ENCODE data around the gene CEBPE. TPM values are rescaled to one million over a fixed set of nuclear protein-coding genes. Genes with fewer than 3 reads are reported as not detected.
A peak's percentile ranks its signal among the peaks of the same experiment; 100 is the strongest.

The CEBPE gene
- total RNA-seq, 1 donor from 2014 or later, result not detected

GRCh38 chr14:23146351-23146910 lies 27.4 kb upstream of the CEBPE start:
- no peak for DNase-seq
- no peak for ATAC-seq
- intact Hi-C loops (cut with micrococcal nuclease), result no loop called here

DNA sequence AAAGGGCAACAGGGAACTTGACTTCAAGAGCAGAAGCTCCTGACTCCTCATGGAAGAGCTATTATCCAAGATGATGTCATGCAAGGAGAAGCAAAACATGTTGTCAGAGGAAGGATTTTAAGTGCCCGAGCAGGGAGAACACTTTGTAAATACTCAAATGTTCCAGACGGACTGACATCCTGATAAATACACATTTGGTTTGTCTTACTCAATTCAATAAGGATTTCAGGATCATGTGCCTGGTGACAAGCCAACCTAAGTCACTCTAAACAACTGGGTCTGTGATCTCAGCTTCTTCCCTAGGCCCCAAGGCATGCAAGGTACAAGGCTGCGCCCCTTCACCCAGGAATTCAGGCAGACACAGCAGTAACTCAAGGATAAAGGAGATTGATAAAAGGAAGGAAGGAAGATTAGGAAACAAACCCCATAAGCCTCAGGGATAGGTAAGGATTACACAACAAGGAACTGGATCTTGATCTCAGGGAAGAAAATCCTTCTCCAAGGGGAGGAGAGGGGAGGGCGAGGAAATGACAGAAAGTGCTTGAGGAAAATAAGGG lies 26.8 kb upstream of the CEBPE start:
- DNase-seq (no peak), ATAC-seq (peak; percentile 17)
- intact Hi-C loops (cut with micrococcal nuclease), result no loop called here

DNA sequence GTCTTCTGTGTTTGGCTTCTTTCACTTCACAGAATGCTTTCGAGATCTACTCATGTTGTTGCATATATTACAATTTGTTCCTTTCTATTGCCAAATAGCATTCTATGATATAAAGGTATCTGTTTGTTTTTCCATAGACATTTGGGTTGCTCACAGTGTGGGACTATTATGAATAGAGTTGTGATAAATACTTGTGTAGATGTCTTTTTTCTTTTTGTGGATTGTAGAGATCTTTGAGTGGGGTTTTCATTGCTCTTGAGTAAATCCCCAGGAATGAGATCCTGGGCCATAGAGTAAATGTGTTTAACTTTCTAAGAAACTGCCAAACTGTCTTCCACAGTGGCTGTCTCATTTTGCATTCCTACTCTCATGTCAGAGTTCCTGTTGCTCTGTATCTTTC lies 24.9 kb upstream of the CEBPE start:
- intact Hi-C loops (cut with micrococcal nuclease), result no loop called here
- ATAC-seq, result no peak
- DNase-seq, result no peak

DNA sequence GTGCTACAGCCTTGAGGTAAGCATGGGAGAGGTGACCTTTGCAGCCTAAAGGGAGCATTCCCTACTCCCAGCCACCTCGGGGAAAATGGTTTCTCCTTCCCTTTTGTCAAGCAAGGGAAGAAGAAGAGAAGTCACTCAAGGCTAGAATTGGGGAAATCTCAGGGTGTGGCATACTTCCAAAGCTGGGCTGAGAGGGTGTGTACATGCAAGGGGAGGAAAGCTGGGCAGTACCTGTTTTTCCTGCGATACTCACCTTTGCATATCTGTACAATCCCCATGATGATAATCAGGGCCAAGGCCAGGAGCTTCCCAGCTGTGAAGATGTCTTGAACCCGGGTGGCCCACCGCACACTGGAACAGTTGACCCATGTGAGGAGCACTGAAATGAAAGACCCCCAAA lies 23.8 kb upstream of the CEBPE start:
- DNase-seq (no peak), ATAC-seq (no peak)
- intact Hi-C loops (cut with micrococcal nuclease), result no loop called here

DNA sequence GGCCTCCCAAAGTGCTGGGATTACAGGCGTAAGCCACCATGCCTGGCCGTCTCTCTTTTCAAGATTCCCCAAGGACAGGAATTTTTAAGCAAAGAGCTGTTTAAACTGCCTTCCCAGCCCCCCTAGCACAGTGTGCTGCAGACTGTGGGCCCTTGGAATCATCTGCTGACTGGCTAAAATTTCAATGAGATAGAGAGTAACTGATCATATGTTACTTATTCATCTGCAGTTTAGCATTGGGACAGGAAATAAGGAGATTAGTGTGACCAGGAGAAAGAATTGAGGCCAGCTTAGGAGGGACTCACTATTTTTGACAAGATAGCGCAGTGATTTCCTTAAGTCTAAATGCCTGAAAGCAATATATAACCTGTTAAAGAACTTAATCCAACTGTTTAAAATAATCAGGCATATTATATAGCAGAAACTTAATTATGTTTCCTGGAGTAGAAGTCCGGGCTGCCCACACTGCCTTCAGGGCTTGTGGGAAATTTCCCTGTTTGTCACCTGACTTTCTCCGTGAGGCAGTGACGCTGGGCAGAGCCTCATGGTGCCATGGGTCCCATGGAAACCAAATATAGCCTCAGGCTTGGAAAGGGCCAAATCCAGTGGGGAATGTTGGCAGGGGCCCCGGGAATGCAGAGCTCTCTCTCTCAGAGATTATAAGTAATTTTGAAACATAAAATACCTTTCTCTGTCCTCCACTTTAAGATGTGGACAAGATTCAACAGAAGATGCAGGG lies 22.8 kb upstream of the CEBPE start:
- intact Hi-C loops (cut with micrococcal nuclease), result no loop called here
- peak; percentile 89 for ATAC-seq
- peak; percentile 88 for DNase-seq

GRCh38 chr14:23140371-23140770 lies 21.3 kb upstream of the CEBPE start:
- DNase-seq (no peak), ATAC-seq (no peak)
- intact Hi-C loops (cut with micrococcal nuclease), result no loop called here

DNA sequence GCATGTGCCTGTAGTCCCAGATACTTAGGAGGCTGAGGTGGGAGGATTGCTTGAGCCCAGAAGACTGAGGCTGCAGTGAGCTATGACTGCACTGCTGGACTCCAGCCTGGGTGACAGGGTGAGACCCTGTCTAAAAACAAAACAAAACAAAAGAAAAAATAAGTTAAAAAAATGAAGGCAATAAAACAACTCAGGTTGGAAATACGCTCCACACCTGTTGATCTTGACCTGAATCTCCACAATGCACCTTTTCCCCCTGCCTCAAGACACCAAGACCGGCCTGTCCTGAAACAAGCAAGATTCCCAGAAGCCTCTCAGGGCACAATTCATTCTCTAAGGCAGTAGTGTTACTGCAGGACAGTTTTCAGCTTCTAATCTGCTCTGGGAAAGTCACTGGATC lies 20.8 kb upstream of the CEBPE start:
- no peak for ATAC-seq
- no peak for DNase-seq
- intact Hi-C loops (cut with micrococcal nuclease), result no loop called here

GRCh38 chr14:23137813-23138535 lies 18.9 kb upstream of the CEBPE start:
- intact Hi-C loops (cut with micrococcal nuclease), result no loop called here
- DNase-seq (no peak), ATAC-seq (no peak)

DNA sequence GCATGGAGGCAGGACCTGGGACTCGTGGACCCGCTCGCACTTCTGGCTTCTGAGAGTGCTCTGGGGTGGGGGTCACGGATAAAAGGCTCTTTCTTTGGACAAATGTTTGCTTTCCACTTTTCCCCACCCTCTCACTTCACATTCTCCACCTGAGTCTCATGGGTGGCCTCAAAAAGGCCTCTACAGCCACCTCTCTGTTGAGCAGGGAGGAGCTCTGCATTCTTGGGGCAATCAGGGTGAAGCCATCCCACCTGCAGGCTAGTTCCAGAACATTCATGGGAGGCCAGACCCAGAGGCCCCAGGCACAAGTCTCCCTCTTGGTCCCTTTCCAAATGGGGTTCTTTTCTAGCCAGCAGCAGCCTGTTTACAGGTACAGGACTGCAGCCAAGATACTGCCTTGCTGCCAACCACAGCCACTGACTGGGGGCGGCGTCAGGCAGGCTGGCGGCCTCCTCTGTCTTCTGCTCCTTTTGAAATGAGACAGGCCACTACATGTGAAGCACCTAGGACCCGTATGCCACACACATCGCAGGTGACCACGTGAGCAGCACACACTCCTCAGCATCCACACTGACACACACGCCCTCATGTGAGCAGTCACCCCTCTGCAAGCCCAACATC lies 18.2 kb upstream of the CEBPE start:
- no peak for DNase-seq
- intact Hi-C loops (cut with micrococcal nuclease), result no loop called here
- peak; percentile 60 for ATAC-seq

DNA sequence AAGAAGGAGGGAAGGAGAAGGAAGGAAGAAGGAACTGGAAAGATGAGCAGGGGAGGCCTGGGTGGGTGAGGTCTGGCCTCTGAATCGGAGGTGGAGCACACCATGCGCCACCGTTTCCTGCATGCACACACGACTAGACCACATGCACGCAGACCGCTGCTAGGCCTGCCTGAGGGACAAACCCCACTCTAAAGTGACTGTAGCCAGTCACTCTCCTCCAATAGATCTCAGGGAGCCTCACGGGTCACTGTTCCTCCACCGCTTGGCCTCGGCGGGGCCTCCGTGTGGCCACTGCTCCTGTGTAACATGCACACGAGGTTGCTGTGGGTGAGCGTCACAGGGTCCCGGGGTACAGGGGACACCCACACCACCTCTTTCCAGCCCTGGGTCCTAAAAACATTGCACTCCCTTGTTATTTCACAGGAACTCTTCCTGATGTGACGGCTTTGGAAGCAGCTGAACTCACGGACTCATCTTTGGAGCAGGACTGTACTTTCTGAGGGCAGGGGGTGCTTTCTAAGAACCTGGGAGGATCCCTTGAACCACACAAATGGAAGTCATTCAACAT lies 17.6 kb upstream of the CEBPE start:
- intact Hi-C loops (cut with micrococcal nuclease), result no loop called here
- no peak for DNase-seq

GRCh38 chr14:23132970-23133369 lies 13.9 kb upstream of the CEBPE start:
- ATAC-seq (no peak), DNase-seq (no peak)
- intact Hi-C loops (cut with micrococcal nuclease), result no loop called here

More for the DNA sequence above, 17.6 kb upstream of the CEBPE start:
- ATAC-seq, result no peak

DNA sequence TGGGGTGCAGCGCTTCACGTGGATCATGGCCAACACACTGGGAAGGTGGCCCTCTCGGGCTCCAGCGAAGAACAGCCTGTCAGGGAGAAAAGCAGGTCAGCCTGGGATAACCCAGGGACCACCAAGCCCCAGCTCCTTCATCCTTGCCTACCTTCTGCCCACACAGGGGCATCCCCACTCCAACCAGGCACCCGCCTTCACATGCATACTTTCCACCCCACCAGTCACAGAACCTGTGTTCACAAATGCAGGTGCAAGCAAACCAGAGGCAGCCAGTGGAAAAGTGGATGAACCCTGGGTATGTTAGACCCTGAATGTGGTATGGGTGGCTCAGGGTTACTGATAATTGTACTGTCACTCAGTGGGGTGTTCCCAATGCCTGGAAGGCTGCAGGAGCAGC lies 12.4 kb upstream of the CEBPE start:
- no peak for ATAC-seq
- intact Hi-C loops (cut with micrococcal nuclease), result no loop called here
- DNase-seq, result no peak

GRCh38 chr14:23130871-23131270 lies 11.8 kb upstream of the CEBPE start:
- DNase-seq (peak; percentile 55), ATAC-seq (peak; percentile 33)
- intact Hi-C loops (cut with micrococcal nuclease), result no loop called here

- DNase-seq (no peak), ATAC-seq (no peak)
- intact Hi-C loops (cut with micrococcal nuclease), result no loop called here
Observed at GRCh38 chr14:23129759-23130316, 10.8 kb upstream of the CEBPE start.

DNA sequence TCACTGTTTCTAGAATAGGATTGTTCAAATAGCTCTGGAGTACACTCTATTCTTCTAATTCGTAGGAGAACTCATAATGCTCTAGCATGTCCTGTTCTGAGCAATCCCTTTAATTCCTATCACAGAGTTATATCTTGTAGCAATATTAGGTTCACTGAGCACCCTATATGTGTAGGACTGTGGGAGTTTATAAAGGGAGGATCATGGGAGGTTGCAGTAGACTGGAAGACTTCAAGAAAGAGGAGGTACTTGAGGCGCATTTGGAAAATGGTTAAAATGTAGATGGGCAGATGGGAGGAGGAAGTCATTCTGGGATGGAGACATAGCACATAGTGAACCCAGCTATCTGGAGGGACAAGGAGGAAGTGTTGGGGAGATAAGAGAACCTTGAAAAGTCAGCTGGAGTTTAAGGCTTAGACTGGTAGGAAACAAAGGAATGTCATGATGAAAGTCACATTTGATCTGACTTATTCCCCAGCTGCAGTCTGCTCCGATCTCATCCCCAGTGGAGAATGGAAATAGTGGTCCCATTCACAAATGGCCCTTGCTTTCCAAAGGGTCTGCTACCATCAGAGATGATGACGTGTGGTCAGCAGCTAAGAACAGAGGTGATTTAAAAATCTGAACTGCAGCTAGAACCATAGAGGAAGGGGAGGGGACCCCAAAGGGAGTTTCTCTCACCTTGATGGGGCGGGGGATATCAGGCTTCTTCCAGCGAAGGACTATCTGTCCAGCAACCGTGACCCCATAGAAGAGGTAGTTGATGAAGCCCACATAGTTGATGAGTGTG lies 10.1 kb upstream of the CEBPE start:
- DNase-seq (no peak), ATAC-seq (no peak)
- intact Hi-C loops (cut with micrococcal nuclease), result no loop called here

DNA sequence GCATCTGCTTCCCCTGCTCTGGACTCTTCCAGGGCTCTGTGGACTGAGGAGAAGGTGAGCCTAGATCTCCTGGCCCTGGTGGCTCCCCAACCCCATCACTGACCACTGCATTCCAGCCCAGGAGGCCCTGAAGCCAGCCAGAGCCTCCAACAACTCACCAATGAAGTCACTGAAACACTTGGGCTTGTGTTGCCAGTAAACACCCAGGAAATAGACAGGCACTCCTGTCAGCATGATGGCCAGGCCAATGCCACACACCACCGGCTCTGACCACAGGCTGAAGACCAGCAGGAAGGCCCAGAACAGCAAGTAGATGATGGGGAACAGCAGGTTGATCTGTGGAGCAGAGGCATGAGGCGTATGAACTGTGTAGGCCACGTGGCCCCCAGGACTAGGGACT lies 8.8 kb upstream of the CEBPE start:
- intact Hi-C loops (cut with micrococcal nuclease), result no loop called here
- no peak for DNase-seq
- no peak for ATAC-seq

DNA sequence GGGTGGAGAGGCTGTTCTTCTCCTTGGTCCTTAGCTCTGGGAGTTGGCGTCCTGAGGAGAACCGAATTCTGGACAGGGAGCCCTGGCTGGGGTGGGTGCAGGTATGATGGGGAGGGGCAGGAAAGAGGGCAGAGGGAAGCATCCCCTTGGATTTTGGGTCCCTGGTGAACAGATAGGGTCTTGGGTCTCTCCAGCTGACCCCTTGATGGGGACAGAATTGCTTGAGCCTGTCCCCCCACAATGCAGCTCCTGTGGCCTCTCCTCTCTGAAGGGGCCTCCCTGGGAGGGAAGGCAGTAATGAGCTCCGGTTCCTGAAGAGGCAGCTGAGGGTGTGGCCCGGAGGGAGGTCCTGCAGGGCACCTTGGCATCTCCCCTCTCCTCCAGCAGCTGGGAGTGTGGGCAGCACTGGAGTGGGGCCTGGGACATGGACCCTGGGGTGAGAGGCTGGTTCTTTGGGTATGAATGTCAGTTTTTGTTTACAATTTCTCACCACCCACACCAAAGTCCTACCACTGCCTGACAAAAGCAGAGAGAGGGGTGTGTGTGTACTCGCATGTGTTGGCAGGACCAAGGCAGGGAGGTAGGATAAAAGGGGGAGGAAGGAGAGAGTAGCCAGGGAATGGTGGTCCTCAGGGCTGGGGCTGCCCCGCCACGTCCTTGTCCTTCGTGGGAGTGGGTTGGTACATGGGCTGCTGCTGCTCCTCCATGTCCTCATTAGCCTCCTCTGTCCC lies 7.7 kb upstream of the CEBPE start:
- DNase-seq (no peak), ATAC-seq (no peak)
- intact Hi-C loops (cut with micrococcal nuclease), result no loop called here
